Liver (tissue), 9 donors: ENCODE data around the gene MID1. TPM values are rescaled to one million over a fixed set of nuclear protein-coding genes. Genes with fewer than 3 reads are reported as not detected.
A peak's percentile ranks its signal among the peaks of the same experiment; 100 is the strongest.

Experiments used
- DNase-seq: peaks from one replicate; pipeline ENCODE4 v3.0.0-alpha.2; 2017; ENCODE audit warnings: low spot score
- H3K27ac ChIP-seq, 2 donors: one replicate each; pipeline ENCODE4 v1.7.0; 2013; ENCODE audit warnings: inconsistent platforms in 2 of 2, low read length in 2 of 2, control low read depth in 1 of 2, low read depth in 1 of 2, mild to moderate bottlenecking in 1 of 2
- H3K27me3 ChIP-seq, 4 donors: one replicate each; pipeline versions ENCODE4 v1.6.1 to v1.7.0; 2013; ENCODE audit warnings: low read length in 3 of 4, inconsistent platforms in 1 of 4, mild to moderate bottlenecking in 1 of 4, moderate library complexity in 1 of 4; ENCODE audit not compliant: control insufficient read depth in 4 of 4, insufficient read depth in 4 of 4
- H3K36me3 ChIP-seq, 4 donors: one replicate each; pipeline versions ENCODE4 v1.6.1 to v1.7.0; 2013; ENCODE audit warnings: low read length in 3 of 4, mild to moderate bottlenecking in 3 of 4, low read depth in 1 of 4, moderate library complexity in 1 of 4; ENCODE audit not compliant: control insufficient read depth in 4 of 4, insufficient read depth in 3 of 4
- H3K4me1 ChIP-seq, 4 donors: one replicate each; pipeline versions ENCODE4 v1.6.1 to v1.7.0; 2013; ENCODE audit warnings: low read length in 3 of 4, mild to moderate bottlenecking in 3 of 4, moderate library complexity in 1 of 4; ENCODE audit not compliant: control insufficient read depth in 4 of 4, insufficient read depth in 4 of 4
- H3K4me3 ChIP-seq, 3 donors: one replicate each; pipeline versions ENCODE4 v1.6.1 to v1.7.0; 2013; ENCODE audit warnings: low read length in 3 of 3, control low read depth in 1 of 3, low read depth in 1 of 3, mild to moderate bottlenecking in 1 of 3
- H3K9ac ChIP-seq, 2 donors: one replicate each; pipeline ENCODE4 v1.7.0; 2013; ENCODE audit warnings: low read length in 2 of 2, mild to moderate bottlenecking in 2 of 2, moderate library complexity in 2 of 2, control low read depth in 1 of 2, low read depth in 1 of 2
- H3K9me3 ChIP-seq, 4 donors: one replicate each; pipeline versions ENCODE4 v1.6.1 to v1.7.0; 2013; ENCODE audit warnings: low read length in 3 of 4; ENCODE audit not compliant: control insufficient read depth in 4 of 4
- ATF3 ChIP-seq: IDR thresholded peaks from 2 replicates; pipeline ENCODE4 v1.6.1; 2016; ENCODE audit warnings: antibody characterized with exemption
- EGR1 ChIP-seq, 2 donors: IDR thresholded peaks; 2 replicates each; pipeline ENCODE4 v1.6.1; 2016 to 2018; ENCODE audit warnings: antibody characterized with exemption in 2 of 2, low read depth in 2 of 2
- FOXA1 ChIP-seq: IDR thresholded peaks from 2 replicates; pipeline ENCODE4 v1.6.1; 2016; ENCODE audit warnings: antibody characterized with exemption
- FOXA2 ChIP-seq: IDR thresholded peaks from 2 replicates; pipeline ENCODE4 v1.6.1; 2016; ENCODE audit warnings: antibody characterized with exemption
- GABPA ChIP-seq, 2 donors: IDR thresholded peaks in 1 of 2; conservative IDR thresholded peaks in 1 of 2; 2 replicates each; pipeline ENCODE4 v1.6.1; 2016; ENCODE audit warnings: antibody characterized with exemption in 2 of 2, mild to moderate bottlenecking in 1 of 2, moderate library complexity in 1 of 2
- HNF4A ChIP-seq, 2 donors: conservative IDR thresholded peaks; 2 replicates each; pipeline ENCODE4 v1.6.1; 2016; ENCODE audit warnings: antibody characterized with exemption in 2 of 2, mild to moderate bottlenecking in 2 of 2
- JUND ChIP-seq, 2 donors: IDR thresholded peaks; 2 replicates each; pipeline ENCODE4 v1.6.1; 2016; ENCODE audit warnings: antibody characterized with exemption in 2 of 2
- NR2F2 ChIP-seq: IDR thresholded peaks from 2 replicates; pipeline ENCODE4 v1.6.1; 2016; ENCODE audit warnings: antibody characterized with exemption
- RAD21 ChIP-seq, 2 donors: IDR thresholded peaks; 2 replicates each; pipeline ENCODE4 v1.6.1; 2016; ENCODE audit warnings: antibody characterized with exemption in 2 of 2, mild to moderate bottlenecking in 2 of 2
- SP1 ChIP-seq: IDR thresholded peaks from 2 replicates; pipeline ENCODE4 v1.6.1; 2018; ENCODE audit warnings: antibody characterized with exemption, mild to moderate bottlenecking
- YY1 ChIP-seq: IDR thresholded peaks from 2 replicates; pipeline ENCODE4 v1.6.1; 2016; ENCODE audit warnings: antibody characterized with exemption, mild to moderate bottlenecking
- ZBTB33 ChIP-seq: IDR thresholded peaks from 2 replicates; pipeline ENCODE4 v1.6.1; 2016; ENCODE audit warnings: antibody characterized with exemption
- whole genome bisulfite sequencing: extraction: QIAGEN DNeasy Blood & Tissue Kit; methylation state at CpG from one replicate; pipeline ENCODE4 v1.1.7; 2013; 5-methylcytosine and 5-hydroxymethylcytosine counted together
- polyA plus RNA-seq, 2 donors: library from polyadenylated mRNA; stranded (reverse) in 1 of 2; unstranded in 1 of 2; fragments of 200-250 nt in 1 of 2; fragments of >200 nt in 1 of 2; fragmentation: Nextera tagmentation in 1 of 2; extraction: Ambion mirVana in 1 of 2; gene quantifications; one replicate each; pipeline versions ENCODE4 v1.2.1 to v1.2.3, GENCODE V29; 2013 to 2015
- total RNA-seq, 2 donors: library from RNA; depleted of rRNA; stranded (reverse); fragments of >200 nt; gene quantifications; one replicate each; pipeline ENCODE4 v1.2.3, GENCODE V29; 2014
- TF ChIP-seq, protein P1 (sequence below): IDR thresholded peaks from 2 replicates; pipeline ENCODE4 v1.6.1; 2016; ENCODE audit warnings: antibody characterized with exemption
- TF ChIP-seq, protein P2 (sequence below): IDR thresholded peaks from 2 replicates; pipeline ENCODE4 v1.6.1; 2016; ENCODE audit warnings: antibody characterized with exemption, mild to moderate bottlenecking
- donor health status: healthy.
- donor health status: healthy.
- donor health status: healthy.
- donor health status: healthy.
- donor health status: healthy.

The MID1 gene
- total and polyA plus RNA-seq, 4 donors, result 1.8 to 7.9 (median 4.2) TPM

DNA sequence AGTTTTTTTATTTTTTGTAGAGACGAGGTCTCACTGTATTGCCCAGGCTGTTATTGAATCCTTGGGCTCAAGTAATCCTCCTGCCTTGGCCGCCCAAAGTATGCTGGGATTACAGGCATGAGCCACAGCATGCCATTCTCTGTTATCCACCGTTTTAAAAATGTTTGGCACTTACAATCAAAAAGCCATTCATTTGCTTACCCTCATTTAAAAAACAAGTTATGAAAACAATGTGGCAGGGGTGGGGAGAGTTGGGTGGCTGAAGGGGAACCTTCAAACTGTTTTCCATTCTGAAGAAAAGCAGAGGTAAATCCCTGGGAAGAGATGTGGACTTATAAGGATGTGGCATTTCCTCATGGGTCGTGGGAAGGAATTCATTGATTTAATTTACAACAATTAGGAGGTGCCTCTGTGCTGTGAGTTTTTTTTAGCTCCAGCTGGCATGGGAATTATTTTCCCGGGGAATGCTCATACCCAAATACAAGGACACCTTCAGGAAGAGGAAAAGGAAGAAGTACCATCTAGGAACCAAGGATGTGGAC lies 103.5 kb downstream of the MID1 start:
- no peak for DNase-seq
- TF ChIP-seq YY1 (no peak), FOXA2 (no peak), NR2F2 (no peak), GABPA (IDR thresholded peaks at IDR 0.05 in 1 of 2, conservative IDR thresholded peaks at IDR 0.05 in 1 of 2) (no peak), JUND (IDR thresholded peaks at IDR 0.05) (no peak), EGR1 (IDR thresholded peaks at IDR 0.05; ENCODE audit: low read depth in 2 of 2) (no peak)
- Histone ChIP-seq H3K9ac (no peak overlapping the region), H3K27ac (no peak overlapping the region), H3K9me3 (no peaks in the 10 kb centered on the region), H3K27me3 (no peaks in the 10 kb centered on the region), H3K4me1 (peaks cover 0 to 11% (median 3%) of the 10 kb centered on the region in 4 donors), H3K36me3 (no peaks in the 10 kb centered on the region), H3K4me3 (no peak overlapping the region)
- WGBS, result 87% methylated on average over 5 of the region's 5 CpGs

GRCh38 chrX:10514891-10515290 lies 105.5 kb downstream of the MID1 start:
- H3K27ac ChIP-seq, result no peak overlapping the region
- TF ChIP-seq SP1, result no peak
- TF ChIP-seq GABPA (IDR thresholded peaks at IDR 0.05 in 1 of 2, conservative IDR thresholded peaks at IDR 0.05 in 1 of 2), result no peak
- peak; percentile 6 to 8 for TF ChIP-seq RAD21 (IDR thresholded peaks at IDR 0.05)

DNA sequence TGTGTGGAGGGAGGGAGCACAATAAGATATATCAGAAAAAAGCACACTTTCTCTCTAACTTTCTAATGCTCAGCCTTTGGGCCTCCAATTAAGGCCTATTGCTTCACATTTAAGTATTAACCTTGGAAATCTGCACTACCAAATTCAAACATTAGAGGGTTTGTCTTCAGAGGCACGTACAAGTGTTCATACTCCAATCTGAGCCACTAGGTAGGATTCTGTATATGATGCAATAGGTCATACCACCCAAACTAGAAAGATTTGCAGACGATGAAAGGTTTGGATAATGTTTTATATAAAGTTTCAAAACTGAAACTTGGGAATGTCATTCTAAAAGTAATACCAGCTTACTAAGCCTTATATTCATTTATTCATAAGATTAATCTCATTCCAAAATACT lies 106.4 kb downstream of the MID1 start:
- DNase-seq, result no peak
- TF ChIP-seq FOXA1 (no peak), RAD21 (IDR thresholded peaks at IDR 0.05) (peak; percentile 20 to 60), SP1 (no peak), JUND (IDR thresholded peaks at IDR 0.05) (no peak), ATF3 (no peak)
- TF ChIP-seq, protein P1, sequence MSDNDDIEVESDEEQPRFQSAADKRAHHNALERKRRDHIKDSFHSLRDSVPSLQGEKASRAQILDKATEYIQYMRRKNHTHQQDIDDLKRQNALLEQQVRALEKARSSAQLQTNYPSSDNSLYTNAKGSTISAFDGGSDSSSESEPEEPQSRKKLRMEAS, result no peak

More at GRCh38 chrX:10514891-10515290, 105.5 kb downstream of the MID1 start:
- DNase-seq, result no peak
- H3K4me3 ChIP-seq, result no peak overlapping the region
- H3K9me3 ChIP-seq, result no peaks in the 10 kb centered on the region
- H3K27me3 ChIP-seq, result no peaks in the 10 kb centered on the region
- H3K36me3 ChIP-seq, result no peaks in the 10 kb centered on the region
- no peak overlapping the region for H3K9ac ChIP-seq
- WGBS, result 32% methylated on average over 6 of the region's 6 CpGs
- H3K4me1 ChIP-seq, result peaks cover 0 to 11% (median 3%) of the 10 kb centered on the region in 4 donors

GRCh38 chrX:10512741-10513140 lies 107.6 kb downstream of the MID1 start:
- Histone ChIP-seq H3K36me3 (no peaks in the 10 kb centered on the region), H3K4me1 (peaks cover 0 to 7% (median 0%) of the 10 kb centered on the region in 4 donors), H3K27ac (no peak overlapping the region), H3K9ac (no peak overlapping the region), H3K27me3 (no peaks in the 10 kb centered on the region), H3K4me3 (no peak overlapping the region), H3K9me3 (no peaks in the 10 kb centered on the region)
- 95% methylated on average over 3 of the region's 3 CpGs for WGBS
- no peak for DNase-seq
- TF ChIP-seq GABPA (IDR thresholded peaks at IDR 0.05 in 1 of 2, conservative IDR thresholded peaks at IDR 0.05 in 1 of 2) (no peak), HNF4A (conservative IDR thresholded peaks at IDR 0.05) (no peak), ATF3 (no peak), FOXA1 (no peak), ZBTB33 (no peak), RAD21 (IDR thresholded peaks at IDR 0.05) (no peak)
- TF ChIP-seq, protein P1, result no peak
- TF ChIP-seq, protein P2, sequence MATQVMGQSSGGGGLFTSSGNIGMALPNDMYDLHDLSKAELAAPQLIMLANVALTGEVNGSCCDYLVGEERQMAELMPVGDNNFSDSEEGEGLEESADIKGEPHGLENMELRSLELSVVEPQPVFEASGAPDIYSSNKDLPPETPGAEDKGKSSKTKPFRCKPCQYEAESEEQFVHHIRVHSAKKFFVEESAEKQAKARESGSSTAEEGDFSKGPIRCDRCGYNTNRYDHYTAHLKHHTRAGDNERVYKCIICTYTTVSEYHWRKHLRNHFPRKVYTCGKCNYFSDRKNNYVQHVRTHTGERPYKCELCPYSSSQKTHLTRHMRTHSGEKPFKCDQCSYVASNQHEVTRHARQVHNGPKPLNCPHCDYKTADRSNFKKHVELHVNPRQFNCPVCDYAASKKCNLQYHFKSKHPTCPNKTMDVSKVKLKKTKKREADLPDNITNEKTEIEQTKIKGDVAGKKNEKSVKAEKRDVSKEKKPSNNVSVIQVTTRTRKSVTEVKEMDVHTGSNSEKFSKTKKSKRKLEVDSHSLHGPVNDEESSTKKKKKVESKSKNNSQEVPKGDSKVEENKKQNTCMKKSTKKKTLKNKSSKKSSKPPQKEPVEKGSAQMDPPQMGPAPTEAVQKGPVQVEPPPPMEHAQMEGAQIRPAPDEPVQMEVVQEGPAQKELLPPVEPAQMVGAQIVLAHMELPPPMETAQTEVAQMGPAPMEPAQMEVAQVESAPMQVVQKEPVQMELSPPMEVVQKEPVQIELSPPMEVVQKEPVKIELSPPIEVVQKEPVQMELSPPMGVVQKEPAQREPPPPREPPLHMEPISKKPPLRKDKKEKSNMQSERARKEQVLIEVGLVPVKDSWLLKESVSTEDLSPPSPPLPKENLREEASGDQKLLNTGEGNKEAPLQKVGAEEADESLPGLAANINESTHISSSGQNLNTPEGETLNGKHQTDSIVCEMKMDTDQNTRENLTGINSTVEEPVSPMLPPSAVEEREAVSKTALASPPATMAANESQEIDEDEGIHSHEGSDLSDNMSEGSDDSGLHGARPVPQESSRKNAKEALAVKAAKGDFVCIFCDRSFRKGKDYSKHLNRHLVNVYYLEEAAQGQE, result no peak

More for the DNA sequence above, 106.4 kb downstream of the MID1 start:
- H3K27me3 ChIP-seq, result no peaks in the 10 kb centered on the region
- no peaks in the 10 kb centered on the region for H3K36me3 ChIP-seq
- peaks cover 0 to 11% (median 0%) of the 10 kb centered on the region in 4 donors for H3K4me1 ChIP-seq
- H3K9ac ChIP-seq, result no peak overlapping the region
- 42% methylated on average over 2 of the region's 2 CpGs for WGBS
- no peak overlapping the region for H3K4me3 ChIP-seq
- H3K9me3 ChIP-seq, result no peaks in the 10 kb centered on the region
- no peak overlapping the region for H3K27ac ChIP-seq
